Measurements from ENCODE around the gene FAM78A. TPM values are rescaled to one million over a fixed set of nuclear protein-coding genes. Genes with fewer than 3 reads are reported as not detected.

The FAM78A gene
- polyA plus RNA-seq, 3 donors: 6.4 to 40.6 (median 7.2) TPM

GRCh38 chr9:131262327-131263032 lies 13.8 kb downstream of the FAM78A start:
- intact Hi-C loops (cut with micrococcal nuclease): no loop called here
- peaks cover 39 to 41% of the 10 kb centered on the region in 2 donors for H3K36me3 ChIP-seq (replicated peaks in 1 of 2; ENCODE audit: control insufficient read depth in 1 of 2, insufficient read depth in 2 of 2, low read length in 2 of 2)

More at GRCh38 chr9:131262327-131263032, 13.8 kb downstream of the FAM78A start:
- Mint-ChIP-seq H3K9me3 (no peaks in the 10 kb centered on the region), H3K27me3 (ENCODE audit: low read depth in 3 of 3) (no peaks in the 10 kb centered on the region), H3K27ac (peak overlapping the region; percentile 79 to 95 (median 94)), H3K4me3 (peak overlapping the region; percentile 59 to 80), H3K36me3 (peaks cover 43 to 92% of the 10 kb centered on the region in 2 donors), H3K4me1 (peaks cover 77% of the 10 kb centered on the region)
- H3K27me3 ChIP-seq (ENCODE audit: control insufficient read depth in 2 of 2, insufficient read depth in 2 of 2, low read length in 2 of 2): no peaks in the 10 kb centered on the region
- peak overlapping the region; percentile 70 to 76 for H3K27ac ChIP-seq (ENCODE audit: low read depth in 1 of 2, low read length in 2 of 2)
- no peak overlapping the region for H3K9ac ChIP-seq (ENCODE audit: insufficient read depth, low read length, poor library complexity, severe bottlenecking)
- H3K79me2 ChIP-seq (ENCODE audit: insufficient read depth, low read length): peaks cover 98% of the 10 kb centered on the region
- peaks cover 71% of the 10 kb centered on the region for H4K20me1 ChIP-seq (ENCODE audit: insufficient read depth, low read length)
- H3K4me2 ChIP-seq (replicated peaks; ENCODE audit: extremely low read depth, low read length, poor library complexity, severe bottlenecking): peak overlapping the region; percentile 59
- TF ChIP-seq CTCF (IDR thresholded peaks at IDR 0.05): no peak
- DNase-seq: peak in 2 of 3 donors; percentile 50 to 56
- H3K4me3 ChIP-seq (replicated peaks in 1 of 3; ENCODE audit: low read depth in 2 of 3, low read length in 3 of 3): peak overlapping the region in 1 of 3 experiments; percentile 19
- no peak overlapping the region for H2AFZ ChIP-seq (ENCODE audit: insufficient read depth, low read depth, low read length, poor library complexity, severe bottlenecking)
- H3K9me3 ChIP-seq (replicated peaks in 1 of 2; ENCODE audit: control insufficient read depth in 1 of 2, insufficient read depth in 1 of 2, low read length in 2 of 2): no peaks in the 10 kb centered on the region
- 32% methylated on average over 9 of the region's 13 CpGs for WGBS (ENCODE audit: insufficient coverage)
- H3K4me1 ChIP-seq (ENCODE audit: control insufficient read depth in 1 of 2, insufficient read depth in 2 of 2, low read length in 2 of 2): peaks cover 76 to 78% of the 10 kb centered on the region in 2 donors
